ENCODE results near the gene IFNA13.

DNA sequence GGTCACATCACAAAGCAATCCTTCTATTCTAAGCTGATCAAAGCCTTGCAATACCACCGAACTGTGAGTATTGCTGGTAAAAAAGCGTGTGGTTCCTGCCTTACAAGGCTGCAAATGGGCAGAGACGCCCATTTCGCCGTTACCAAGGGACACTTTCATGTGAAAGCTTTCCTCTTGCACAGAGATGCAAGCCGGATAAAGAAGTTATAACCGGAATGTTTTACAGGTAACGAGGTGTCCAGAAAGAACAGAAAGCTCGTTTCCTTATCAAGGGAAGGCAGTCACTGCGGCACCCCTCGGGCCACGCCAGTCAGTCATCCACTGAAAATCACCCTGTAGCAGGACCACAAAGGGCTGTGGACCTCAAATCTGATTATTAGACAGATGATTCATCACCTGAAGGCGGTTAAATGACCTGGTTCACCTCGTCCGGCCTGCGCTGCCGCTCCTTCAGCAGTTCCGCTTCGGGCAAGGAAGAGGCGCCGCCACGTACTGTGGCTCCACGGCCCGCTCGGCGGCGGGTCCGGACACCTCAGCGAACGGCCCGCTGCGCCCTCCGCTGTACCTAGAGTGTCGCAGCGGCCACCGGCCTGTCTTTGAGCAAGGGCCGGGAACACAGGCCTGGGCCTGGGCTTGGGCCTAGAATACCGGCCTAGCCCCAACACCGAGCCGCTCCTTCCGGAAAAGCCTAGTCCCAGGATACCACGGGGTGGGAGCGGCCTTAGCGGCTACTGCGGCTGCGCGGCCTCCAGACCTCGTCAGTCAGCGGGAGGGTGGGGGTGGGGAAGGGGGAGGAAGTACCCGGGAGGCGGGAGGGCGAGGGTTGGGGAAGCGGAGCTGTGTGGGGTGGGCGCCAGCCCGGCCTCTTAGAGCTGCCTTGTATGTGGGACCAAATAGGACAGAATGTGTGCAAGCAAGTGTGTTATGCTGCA is 32.9 kb downstream of the IFNA13 start, which contains the start of gene KLHL9:
- TF ChIP-seq, protein P1, sequence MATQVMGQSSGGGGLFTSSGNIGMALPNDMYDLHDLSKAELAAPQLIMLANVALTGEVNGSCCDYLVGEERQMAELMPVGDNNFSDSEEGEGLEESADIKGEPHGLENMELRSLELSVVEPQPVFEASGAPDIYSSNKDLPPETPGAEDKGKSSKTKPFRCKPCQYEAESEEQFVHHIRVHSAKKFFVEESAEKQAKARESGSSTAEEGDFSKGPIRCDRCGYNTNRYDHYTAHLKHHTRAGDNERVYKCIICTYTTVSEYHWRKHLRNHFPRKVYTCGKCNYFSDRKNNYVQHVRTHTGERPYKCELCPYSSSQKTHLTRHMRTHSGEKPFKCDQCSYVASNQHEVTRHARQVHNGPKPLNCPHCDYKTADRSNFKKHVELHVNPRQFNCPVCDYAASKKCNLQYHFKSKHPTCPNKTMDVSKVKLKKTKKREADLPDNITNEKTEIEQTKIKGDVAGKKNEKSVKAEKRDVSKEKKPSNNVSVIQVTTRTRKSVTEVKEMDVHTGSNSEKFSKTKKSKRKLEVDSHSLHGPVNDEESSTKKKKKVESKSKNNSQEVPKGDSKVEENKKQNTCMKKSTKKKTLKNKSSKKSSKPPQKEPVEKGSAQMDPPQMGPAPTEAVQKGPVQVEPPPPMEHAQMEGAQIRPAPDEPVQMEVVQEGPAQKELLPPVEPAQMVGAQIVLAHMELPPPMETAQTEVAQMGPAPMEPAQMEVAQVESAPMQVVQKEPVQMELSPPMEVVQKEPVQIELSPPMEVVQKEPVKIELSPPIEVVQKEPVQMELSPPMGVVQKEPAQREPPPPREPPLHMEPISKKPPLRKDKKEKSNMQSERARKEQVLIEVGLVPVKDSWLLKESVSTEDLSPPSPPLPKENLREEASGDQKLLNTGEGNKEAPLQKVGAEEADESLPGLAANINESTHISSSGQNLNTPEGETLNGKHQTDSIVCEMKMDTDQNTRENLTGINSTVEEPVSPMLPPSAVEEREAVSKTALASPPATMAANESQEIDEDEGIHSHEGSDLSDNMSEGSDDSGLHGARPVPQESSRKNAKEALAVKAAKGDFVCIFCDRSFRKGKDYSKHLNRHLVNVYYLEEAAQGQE (tag by site-specific recombination; IDR thresholded peaks at IDR 0.05): no peak
- TF ChIP-seq SETDB1 (IDR thresholded peaks at IDR 0.05; ENCODE audit: insufficient read length, low read length) (no peak), ZNF239 (tag by site-specific recombination; IDR thresholded peaks at IDR 0.05) (no peak), ZNF335 (tag by site-specific recombination; conservative IDR thresholded peaks at IDR 0.05) (peak; percentile 86)
- TF ChIP-seq, protein P2, sequence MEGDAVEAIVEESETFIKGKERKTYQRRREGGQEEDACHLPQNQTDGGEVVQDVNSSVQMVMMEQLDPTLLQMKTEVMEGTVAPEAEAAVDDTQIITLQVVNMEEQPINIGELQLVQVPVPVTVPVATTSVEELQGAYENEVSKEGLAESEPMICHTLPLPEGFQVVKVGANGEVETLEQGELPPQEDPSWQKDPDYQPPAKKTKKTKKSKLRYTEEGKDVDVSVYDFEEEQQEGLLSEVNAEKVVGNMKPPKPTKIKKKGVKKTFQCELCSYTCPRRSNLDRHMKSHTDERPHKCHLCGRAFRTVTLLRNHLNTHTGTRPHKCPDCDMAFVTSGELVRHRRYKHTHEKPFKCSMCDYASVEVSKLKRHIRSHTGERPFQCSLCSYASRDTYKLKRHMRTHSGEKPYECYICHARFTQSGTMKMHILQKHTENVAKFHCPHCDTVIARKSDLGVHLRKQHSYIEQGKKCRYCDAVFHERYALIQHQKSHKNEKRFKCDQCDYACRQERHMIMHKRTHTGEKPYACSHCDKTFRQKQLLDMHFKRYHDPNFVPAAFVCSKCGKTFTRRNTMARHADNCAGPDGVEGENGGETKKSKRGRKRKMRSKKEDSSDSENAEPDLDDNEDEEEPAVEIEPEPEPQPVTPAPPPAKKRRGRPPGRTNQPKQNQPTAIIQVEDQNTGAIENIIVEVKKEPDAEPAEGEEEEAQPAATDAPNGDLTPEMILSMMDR (tag by site-specific recombination; IDR thresholded peaks at IDR 0.05): peak; percentile 46; the same call in 1 of the 2 replicates
